NOMO-1 (cell line): Measurements from ENCODE around the gene HADH.

Source experiments
- DNase-seq, 2 experiments: peaks; one replicate each; lab custom pipeline; 2025; ENCODE audit not compliant: unreplicated experiment in 2 of 2; lab: John Stamatoyannopoulos, UW

Gene HADH

DNA sequence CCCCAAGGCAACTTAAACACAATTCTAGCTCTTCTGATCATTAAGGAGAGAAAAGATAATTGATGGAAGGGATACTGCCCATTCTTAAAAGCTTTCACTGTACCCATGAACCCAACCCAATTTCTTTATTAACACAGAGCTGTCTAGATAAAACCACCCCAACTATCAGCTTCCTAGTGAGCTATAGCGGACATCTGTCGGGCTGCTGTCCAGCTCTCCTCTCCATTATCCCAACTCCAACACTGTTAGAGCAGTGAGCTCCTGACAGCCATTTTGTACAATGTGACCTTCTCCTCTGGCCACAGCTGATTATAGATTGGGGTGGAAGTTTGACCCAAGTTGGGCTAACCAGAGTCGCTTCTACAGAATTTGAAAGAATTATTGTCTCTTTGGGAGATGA lies 66.1 kb downstream of the HADH start:
- DNase-seq: no peak

GRCh38 chr4:108056418-108056817 lies 66.7 kb downstream of the HADH start:
- no peak for DNase-seq

DNA sequence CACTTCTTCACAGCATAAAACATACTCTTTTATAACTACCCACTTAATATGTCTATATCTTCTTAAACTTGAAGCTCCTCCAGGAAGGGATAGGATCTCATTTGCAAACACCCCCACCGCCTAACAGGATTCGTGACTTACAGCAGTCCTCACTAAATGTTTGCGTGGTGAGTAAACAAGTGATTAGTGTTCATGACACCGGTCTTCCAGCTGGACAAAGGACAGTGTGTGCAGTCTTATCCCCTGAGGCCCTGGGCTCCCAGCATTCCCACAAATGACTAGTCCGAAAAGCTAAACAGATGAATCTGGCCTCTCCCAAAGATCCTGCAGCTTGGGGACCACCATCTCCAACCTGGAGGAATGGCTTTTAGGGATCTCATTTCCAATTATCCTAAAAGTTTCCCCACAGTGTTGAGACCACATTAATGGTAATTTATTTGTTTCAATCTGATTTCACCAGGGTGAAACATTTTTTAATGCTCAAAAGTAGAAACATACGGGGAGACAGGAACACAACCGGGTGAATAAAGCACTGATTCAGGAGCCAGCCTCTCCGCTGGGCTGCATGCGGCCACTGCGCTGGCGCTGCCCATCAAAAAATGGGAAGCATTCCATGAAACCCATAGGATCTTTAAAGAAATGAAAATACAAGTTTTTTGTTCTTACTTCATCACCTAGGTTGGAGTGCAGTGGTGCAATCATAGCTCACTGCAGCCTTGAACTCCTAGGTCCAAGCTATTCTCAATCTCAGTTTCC lies 69.2 kb downstream of the HADH start:
- DNase-seq: no peak

DNA sequence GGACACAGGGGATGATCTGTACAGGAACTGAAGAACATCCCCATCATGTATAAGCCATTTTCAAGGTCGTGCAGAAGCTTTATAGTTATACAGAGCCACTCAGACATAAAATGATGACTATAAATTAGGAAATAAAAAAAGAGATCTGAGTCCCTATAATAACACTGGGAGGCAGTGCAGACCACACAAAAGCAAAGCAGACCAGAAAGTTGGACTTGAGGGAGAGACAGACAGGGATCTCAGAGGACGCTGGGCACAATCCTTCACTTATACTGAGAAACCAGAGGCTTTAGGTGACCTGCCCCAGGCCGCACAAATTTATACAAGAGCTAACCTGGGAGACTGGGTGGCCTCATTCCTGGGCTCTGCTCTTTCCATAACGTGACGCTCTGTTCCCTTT lies 70.5 kb downstream of the HADH start:
- peak in 1 of 2 experiments; percentile 16 for DNase-seq

GRCh38 chr4:108060686-108061321 lies 71.1 kb downstream of the HADH start:
- no peak for DNase-seq

DNA sequence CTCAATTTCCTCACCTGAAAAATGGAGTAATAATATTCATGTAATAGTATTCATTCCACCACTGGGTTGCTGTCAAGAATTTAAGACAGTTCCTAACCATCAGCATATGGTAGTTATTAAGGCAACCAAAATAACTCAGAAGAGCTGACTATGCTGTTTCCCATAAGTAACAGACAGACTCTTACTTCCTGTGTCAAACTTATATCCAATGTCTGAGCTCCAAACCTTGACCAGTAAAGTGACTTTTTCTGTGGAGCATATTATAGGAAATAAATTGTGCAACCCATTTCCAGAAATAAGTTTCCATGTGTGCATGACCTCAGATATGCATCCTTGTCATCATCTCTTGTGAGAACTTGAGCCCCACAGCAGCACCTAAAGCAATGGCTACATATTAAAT lies 78.8 kb downstream of the HADH start:
- DNase-seq: no peak

DNA sequence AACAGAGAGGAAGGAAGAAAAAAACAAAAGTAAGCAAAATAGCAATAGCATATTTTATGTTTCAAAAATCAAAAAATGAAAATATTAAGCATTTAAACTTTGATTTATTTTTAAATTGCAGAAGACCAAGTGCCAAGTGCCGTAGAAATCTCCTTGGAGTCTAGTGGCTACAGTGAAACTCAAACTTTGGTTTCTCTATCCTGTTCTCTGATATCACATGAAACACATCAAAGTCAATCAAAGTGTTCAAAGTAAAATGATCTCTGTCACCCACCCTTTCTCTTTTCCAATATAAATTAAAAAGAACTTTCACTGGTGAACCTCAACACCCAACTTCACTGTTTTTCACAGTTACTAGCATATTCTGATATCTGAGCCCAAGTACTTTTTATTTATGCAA lies 81.1 kb downstream of the HADH start:
- DNase-seq: no peak

DNA sequence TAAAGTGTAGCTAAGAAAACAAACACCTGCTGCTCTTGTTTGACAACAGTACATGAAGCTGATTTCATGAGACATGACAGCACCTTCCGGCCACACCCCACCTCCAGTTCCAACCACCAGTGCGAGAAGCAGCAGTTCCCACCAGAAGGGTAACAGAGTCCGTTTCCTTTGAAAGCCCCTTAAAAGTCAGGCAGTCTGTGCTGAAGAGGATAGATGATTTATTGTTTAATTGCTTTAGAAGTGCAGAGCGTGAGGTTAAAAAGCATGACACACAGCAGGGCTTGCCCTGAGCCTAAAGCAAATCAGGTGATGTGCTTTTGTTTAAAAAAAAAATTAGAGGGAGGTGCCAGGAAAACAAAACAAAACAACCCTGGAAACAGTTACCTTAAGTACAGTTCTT lies 82.6 kb downstream of the HADH start:
- DNase-seq: no peak

DNA sequence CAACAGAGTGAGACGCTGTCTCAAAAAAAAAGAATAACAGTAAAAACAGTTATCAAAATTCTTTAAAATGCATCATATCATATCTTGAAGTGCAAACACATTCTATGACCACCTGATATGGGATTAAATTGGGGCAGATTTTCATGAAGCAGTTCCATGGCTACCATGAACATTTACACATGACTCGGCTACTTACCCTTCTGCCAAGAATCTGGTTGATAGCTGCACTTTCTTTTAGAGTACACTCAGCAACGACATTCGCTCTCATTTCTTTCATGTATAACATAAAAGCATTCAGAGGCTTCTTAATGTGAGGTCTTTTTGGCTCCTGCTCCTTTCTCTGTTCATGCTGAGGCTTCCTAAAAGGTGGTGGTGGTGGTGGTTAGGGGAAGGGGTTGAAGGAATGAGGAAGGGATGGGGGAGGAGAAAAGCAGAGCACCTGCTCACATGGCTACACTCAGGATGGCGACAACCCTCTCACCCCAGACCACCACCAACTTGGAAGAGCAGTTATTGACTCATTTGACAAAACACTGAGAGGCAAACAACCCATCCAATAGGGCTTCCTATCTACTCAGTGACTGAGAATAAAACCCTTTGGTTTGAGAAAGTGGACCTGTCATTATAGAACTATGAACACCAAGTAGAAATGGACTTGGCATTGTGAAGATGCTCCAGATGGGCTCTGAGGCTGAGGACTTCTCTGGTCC lies 88.5 kb downstream of the HADH start:
- no peak for DNase-seq

DNA sequence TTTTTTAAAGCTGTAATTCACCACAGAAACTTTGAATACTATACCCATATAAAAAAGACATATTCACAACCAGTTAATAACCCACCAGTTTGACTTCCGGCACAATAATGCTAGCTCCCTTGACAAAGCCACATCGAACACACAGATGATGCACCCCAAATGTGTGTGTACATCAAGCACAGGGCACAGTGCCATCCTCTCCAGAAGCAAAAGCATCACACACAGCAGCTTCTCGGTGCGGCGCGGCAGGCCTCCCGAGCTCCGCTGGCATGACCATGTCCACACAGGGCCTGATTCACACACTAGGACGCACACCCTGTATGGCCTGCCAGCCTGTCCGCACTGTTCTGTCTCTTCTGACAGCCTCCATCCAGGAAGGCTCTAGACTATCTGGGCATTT lies 91.1 kb downstream of the HADH start:
- no peak for DNase-seq

GRCh38 chr4:108081256-108081655 lies 91.6 kb downstream of the HADH start:
- no peak for DNase-seq
